HL-60 (cell line): Measurements from ENCODE around the gene DPM1.

Source experiments
- DNase-seq, 2 experiments: peaks; one replicate each; pipeline ENCODE4 v3.0.0-alpha.2; 2010 to 2020; ENCODE audit warnings: low read depth in 1 of 2, low spot score in 1 of 2
- H3K27ac ChIP-seq: fragments of 250-450 bp; sonication (Bioruptor Pico); replicated peaks from 2 replicates; pipeline ENCODE4 v1.5.1; 2020; ENCODE audit warnings: mild to moderate bottlenecking, moderate library complexity
- H3K27me3 ChIP-seq: fragments of 250-450 bp; sonication (Bioruptor Pico); 2 replicates; pipeline ENCODE4 v1.5.1; 2021; ENCODE audit warnings: mild to moderate bottlenecking, moderate library complexity; ENCODE audit not compliant: insufficient read depth, poor library complexity, severe bottlenecking
- H3K4me3 ChIP-seq: replicated peaks from 2 replicates; pipeline ENCODE4 v1.5.1; 2011; ENCODE audit warnings: mild to moderate bottlenecking, control low read depth, low read length; ENCODE audit not compliant: insufficient read depth
- GABPA ChIP-seq: IDR thresholded peaks from 2 replicates; pipeline ENCODE4 v1.6.1; 2012; ENCODE audit warnings: low read depth
- POLR2AphosphoS5 ChIP-seq: IDR thresholded peaks from 2 replicates; pipeline ENCODE4 v1.6.1; 2012; ENCODE audit warnings: low read depth
- SPI1 ChIP-seq: IDR thresholded peaks from 2 replicates; pipeline ENCODE4 v1.6.1; 2012; ENCODE audit warnings: low read depth, mild to moderate bottlenecking, borderline replicate concordance
- TF ChIP-seq, protein P1 (sequence below): IDR thresholded peaks from one replicate; pipeline ENCODE4 v1.5.1; 2011; ENCODE audit warnings: low read length, control low read depth, inconsistent platforms; ENCODE audit not compliant: insufficient read depth
- TF ChIP-seq, protein P2 (sequence below): IDR thresholded peaks from 2 replicates; pipeline ENCODE4 v1.6.1; 2012; ENCODE audit warnings: low read depth; ENCODE audit not compliant: insufficient replicate concordance

The DPM1 gene

DNA sequence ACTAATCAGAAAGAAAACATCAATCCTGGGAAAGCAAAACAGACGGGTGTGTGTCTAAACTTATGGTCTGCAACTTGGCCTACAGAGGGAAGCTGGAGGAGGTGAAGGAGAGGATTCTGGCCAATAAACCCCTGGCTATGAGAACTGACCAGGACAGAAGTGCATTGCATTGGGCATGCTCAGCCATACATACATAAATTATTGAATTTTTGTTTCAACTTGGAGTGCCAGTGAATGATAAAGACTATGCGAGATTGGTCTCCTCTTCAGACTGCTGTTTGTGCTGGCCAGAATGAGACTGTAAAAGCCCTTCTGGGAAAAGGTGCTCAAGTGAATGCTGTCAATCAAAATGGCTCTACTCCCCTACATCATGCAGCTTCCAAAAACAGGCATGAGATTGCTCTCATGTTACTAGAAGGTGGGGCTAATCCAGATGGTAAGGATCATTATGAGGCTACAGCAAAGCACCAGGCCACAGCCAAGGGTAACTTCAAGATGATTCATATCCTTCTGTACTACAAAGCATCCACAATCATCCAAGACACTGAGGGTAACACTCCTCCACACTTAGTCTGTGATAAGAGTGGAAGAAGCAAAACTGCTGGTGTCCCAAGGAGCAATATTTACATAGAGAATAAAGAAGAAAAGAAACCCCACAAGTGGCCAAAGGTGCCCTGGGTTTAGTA is 44.5 kb downstream of the DPM1 start:
- Histone ChIP-seq H3K4me3 (no peak overlapping the region), H3K27ac (no peak overlapping the region), H3K27me3 (no peaks in the 10 kb centered on the region)
- DNase-seq: no peak
- TF ChIP-seq POLR2AphosphoS5: no peak
- TF ChIP-seq, protein P1, sequence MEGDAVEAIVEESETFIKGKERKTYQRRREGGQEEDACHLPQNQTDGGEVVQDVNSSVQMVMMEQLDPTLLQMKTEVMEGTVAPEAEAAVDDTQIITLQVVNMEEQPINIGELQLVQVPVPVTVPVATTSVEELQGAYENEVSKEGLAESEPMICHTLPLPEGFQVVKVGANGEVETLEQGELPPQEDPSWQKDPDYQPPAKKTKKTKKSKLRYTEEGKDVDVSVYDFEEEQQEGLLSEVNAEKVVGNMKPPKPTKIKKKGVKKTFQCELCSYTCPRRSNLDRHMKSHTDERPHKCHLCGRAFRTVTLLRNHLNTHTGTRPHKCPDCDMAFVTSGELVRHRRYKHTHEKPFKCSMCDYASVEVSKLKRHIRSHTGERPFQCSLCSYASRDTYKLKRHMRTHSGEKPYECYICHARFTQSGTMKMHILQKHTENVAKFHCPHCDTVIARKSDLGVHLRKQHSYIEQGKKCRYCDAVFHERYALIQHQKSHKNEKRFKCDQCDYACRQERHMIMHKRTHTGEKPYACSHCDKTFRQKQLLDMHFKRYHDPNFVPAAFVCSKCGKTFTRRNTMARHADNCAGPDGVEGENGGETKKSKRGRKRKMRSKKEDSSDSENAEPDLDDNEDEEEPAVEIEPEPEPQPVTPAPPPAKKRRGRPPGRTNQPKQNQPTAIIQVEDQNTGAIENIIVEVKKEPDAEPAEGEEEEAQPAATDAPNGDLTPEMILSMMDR: no peak

DNA sequence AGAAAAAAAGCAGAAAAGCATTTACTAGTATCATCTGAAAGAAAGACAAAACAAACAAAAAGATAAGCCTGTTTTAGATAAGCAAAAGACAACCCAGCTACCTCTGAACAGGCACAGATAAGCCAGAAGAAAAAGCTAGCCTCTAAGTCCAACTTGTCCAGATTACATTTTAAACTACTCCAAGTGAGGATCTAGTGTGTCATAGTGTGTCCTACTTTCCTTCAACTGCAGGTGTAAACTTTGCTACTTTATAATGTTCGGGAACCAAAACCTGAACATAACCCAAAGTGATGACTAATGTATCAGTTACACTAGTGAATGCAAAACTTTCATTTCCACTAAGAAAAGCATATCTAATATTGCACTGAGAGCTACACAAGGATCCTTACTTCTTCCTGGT is 46.6 kb downstream of the DPM1 start:
- H3K27ac ChIP-seq: no peak overlapping the region
- no peaks in the 10 kb centered on the region for H3K27me3 ChIP-seq
- H3K4me3 ChIP-seq: no peak overlapping the region
- TF ChIP-seq GABPA: no peak
- TF ChIP-seq, protein P2, sequence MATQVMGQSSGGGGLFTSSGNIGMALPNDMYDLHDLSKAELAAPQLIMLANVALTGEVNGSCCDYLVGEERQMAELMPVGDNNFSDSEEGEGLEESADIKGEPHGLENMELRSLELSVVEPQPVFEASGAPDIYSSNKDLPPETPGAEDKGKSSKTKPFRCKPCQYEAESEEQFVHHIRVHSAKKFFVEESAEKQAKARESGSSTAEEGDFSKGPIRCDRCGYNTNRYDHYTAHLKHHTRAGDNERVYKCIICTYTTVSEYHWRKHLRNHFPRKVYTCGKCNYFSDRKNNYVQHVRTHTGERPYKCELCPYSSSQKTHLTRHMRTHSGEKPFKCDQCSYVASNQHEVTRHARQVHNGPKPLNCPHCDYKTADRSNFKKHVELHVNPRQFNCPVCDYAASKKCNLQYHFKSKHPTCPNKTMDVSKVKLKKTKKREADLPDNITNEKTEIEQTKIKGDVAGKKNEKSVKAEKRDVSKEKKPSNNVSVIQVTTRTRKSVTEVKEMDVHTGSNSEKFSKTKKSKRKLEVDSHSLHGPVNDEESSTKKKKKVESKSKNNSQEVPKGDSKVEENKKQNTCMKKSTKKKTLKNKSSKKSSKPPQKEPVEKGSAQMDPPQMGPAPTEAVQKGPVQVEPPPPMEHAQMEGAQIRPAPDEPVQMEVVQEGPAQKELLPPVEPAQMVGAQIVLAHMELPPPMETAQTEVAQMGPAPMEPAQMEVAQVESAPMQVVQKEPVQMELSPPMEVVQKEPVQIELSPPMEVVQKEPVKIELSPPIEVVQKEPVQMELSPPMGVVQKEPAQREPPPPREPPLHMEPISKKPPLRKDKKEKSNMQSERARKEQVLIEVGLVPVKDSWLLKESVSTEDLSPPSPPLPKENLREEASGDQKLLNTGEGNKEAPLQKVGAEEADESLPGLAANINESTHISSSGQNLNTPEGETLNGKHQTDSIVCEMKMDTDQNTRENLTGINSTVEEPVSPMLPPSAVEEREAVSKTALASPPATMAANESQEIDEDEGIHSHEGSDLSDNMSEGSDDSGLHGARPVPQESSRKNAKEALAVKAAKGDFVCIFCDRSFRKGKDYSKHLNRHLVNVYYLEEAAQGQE: no peak
- no peak for TF ChIP-seq POLR2AphosphoS5
- TF ChIP-seq, protein P1: no peak
- TF ChIP-seq SPI1: no peak
- no peak for DNase-seq

DNA sequence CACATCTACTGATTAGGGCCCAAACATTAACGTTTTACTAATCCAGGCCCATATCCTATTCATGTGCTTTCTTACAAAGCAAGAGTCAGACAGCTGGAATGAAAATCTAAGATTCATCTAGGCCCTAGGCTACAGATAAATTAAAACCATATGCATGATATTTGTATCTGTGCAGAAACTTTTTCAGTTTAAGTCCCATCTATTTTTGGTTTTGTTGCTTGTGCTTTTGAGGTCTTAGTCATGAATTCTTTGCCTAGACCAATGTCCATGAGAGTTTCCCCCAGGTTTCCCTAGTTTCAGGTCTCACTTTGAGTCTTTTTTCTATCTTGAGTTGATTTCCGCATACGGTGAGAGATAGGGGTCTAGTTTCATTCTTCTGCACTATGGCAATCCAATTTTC is 47.3 kb downstream of the DPM1 start:
- no peak for TF ChIP-seq POLR2AphosphoS5
- Histone ChIP-seq H3K27ac (no peak overlapping the region), H3K4me3 (no peak overlapping the region), H3K27me3 (no peaks in the 10 kb centered on the region)
- no peak for DNase-seq

DNA sequence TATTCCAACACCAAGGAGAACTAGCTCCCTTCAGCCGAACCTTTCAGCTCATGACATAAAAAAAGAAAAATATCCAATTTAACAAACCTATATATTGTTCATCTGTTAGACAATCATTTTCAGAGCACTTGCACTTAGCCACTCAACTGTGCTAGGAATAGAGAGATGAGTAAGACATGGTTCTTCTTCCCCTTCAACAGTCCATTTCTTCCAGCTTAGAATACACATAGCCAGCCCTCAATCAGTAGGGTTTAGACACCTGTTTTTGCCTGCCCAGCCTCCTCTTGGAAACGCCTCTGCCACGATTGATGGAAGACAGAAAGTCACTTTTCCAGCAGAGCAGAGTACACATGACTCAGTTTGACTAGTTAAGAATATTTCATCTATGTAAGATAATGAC is 48.9 kb downstream of the DPM1 start:
- H3K27me3 ChIP-seq: no peaks in the 10 kb centered on the region
- no peak for DNase-seq
- TF ChIP-seq, protein P2: no peak
- TF ChIP-seq, protein P1: no peak
- TF ChIP-seq POLR2AphosphoS5 (no peak), GABPA (no peak), SPI1 (no peak)
- H3K27ac ChIP-seq: no peak overlapping the region
- no peak overlapping the region for H3K4me3 ChIP-seq
